HG02610 (cell line): Measurements from ENCODE around the gene WDR90.
"Not testable (repeated sequence)": the region's sequence is repeated elsewhere in the genome, so short reads cannot be mapped to it uniquely, and the experiment has no call there.

Source experiments
- ATAC-seq: cut with Tn5 transposase; IDR thresholded peaks from one replicate; pipeline ENCODE4 v1.9.1; 2021; ENCODE audit warnings: mild to moderate bottlenecking, moderate library complexity; ENCODE audit not compliant: unreplicated experiment

Gene WDR90

DNA sequence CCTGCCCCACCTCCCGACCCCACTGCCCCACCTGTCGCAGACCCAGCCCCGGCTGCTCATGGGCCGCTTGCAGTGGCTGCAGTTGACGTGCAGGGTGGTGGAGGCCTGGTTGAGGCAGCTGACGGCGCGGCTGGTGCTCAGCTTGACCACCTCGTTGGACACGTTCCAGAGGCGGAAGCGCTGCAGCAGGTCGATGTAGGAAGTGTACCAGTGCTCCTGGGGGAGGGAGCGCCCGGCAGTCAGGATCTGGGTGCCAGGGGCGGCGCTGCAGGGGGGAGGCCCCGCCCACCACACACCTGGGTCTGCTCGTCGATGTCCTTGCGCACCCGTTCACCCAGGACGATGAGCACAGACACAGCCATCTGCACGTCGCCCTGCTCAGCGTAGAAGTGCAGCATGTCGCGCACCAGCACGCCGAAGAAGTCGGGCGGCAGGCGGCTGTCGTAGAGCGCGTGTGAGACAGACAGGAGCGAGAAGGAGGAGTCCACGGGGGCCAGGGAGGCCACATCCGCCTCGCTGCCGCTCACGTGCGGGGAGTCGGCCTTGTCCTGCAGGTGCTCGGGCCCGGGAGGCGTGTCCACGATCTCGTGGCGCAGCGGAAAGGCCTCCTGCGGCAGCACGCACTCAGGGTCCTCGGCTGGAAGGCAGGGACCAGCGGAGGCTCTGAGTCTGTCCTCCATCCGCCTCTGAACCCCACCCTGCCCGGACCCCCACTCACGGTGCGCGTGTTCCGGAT, 36.0 kb downstream of the WDR90 start:
- no peak for ATAC-seq

DNA sequence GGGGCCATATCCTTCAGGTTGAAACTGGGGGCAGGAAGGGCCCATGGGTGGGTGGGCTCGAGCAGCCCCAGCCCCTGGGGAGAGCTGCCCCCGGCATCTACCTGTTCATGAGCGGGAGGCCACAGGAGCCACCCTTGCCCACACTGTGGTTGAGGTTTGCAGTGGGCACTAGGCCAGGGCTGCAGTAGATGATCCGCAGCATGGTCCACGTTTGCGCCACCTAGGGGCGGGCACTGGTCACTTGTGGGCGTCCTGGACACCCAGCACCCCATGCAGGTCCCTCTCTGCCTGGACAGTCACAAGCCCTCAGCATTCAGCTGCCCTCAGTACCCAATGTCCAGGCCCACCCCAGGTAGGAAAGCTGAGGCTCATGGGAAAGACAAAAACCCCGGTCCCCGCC, 36.8 kb downstream of the WDR90 start:
- ATAC-seq: no peak

GRCh38 chr16:686459-687260, 37.5 kb downstream of the WDR90 start:
- no peak for ATAC-seq

GRCh38 chr16:687499-687898, 38.3 kb downstream of the WDR90 start:
- no peak for ATAC-seq

GRCh38 chr16:689175-689897, 40.2 kb downstream of the WDR90 start:
- ATAC-seq: no peak

- not testable (repeated sequence) for ATAC-seq
Measured at GRCh38 chr16:691242-691641, 42.1 kb downstream of the WDR90 start.

GRCh38 chr16:692356-693108, 43.4 kb downstream of the WDR90 start:
- no peak for ATAC-seq

- no peak for ATAC-seq
Measured at GRCh38 chr16:693364-693763, 44.2 kb downstream of the WDR90 start.

DNA sequence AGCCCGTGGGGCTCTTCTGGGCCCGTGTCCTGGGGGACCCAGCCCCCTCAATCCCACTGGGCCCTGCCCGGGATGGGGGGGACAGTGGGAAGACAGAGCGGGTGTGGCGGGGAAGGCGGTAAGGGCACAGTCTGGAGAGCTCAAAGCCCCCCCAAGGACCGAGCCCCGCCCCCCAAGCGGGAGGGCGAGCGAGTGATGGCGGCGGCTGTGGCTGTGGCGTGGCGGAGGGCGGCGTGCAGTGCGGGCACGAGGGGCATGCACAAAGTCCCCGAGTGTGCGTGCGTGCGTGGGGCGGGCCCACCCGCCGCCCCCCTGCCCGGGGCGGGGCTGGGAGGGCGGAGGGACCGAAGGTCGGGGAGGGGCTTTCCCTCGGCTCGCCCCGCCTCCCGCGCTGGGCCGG, 44.6 kb downstream of the WDR90 start:
- no peak for ATAC-seq

- no peak for ATAC-seq
Measured at GRCh38 chr16:694187-694862, 45.2 kb downstream of the WDR90 start.

- ATAC-seq: no peak
Measured at GRCh38 chr16:694863-695354, 45.7 kb downstream of the WDR90 start.

- no peak for ATAC-seq
Measured at GRCh38 chr16:695355-696089, 46.4 kb downstream of the WDR90 start.

DNA sequence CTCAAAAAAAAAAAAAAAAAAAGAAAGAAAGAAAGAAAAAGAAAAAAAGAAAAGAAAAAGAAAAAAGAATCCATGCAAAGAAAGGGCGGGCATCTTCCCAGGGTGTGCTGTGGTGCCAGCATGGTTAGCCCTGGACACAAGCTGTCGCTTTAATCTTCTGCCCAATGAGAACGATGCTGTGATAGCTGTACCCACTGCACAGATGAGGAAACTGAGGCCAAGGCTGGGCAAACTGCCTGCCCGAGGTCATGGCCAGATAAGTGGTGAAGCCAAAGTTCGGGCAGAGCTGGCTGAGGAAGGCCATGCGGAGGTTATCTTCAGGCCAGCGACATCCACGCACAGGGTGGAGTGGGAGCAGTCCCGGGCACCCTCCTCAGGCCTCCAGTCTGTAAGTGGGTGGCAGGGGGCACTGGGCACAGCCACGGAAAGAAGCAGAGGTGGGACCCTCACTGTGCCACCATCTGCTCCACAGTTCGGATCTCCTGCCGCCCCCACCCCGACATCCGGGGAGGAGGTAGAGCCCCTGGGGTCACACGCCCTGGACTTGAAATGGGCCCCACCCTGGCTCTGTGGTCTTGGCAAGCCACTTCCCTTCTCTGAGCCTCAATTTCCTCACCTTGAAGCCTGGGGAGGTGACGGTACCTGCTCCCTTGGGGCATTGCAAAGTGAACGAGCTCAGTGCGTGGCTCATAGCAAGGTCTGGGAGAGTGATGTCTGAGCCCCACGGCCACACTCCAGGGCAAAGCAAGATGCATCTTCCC, 49.9 kb downstream of the WDR90 start:
- no peak for ATAC-seq

GRCh38 chr16:700684-701584, 51.8 kb downstream of the WDR90 start:
- no peak for ATAC-seq

DNA sequence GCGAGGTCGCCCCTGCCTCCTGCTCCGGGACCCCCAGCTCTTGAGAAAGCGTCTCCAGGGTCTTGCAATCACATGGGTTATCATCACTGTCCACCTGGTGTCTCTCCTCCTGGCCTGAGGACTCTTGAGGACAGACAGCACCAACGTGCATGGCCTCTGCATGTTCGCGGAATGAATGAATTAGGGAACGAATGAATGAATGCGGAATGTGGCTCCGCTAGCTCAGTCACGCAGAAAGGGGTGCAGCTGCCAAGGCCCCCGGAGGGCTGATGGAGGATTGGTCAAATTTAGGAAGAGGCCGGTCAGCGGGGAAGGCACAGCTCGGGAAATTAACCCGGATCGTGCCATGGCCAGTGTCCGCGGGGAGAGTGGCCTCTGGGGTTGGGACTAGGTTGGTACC, 53.2 kb downstream of the WDR90 start:
- no peak for ATAC-seq

- no peak for ATAC-seq
Measured at GRCh38 chr16:703406-703805, 54.2 kb downstream of the WDR90 start.

DNA sequence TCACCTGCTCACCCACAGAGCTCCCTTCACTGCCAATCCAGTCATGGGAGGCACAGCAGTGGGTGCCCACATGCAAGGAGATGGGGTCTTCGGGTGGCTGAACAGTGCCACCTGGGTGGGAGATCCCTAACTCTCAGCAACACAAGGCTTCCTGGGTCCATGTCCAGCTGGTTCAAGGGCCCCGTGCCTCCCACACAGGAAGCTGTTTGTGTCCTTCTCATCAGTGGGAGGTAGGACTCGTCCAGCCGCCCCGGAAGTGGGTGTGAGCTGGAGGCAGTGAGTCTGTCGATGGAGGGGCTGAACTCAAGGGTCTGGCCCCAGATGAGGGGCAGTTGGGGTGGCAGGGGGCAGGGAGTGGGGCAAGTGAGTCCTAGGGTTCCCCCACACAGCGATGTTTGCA, 54.9 kb downstream of the WDR90 start:
- no peak for ATAC-seq
